HG03565 (cell line): ENCODE data around the gene CYP27A1.

Experiments used
- ATAC-seq: cut with Tn5 transposase; IDR thresholded peaks from one replicate; pipeline ENCODE4 v1.9.1; 2021; ENCODE audit warnings: mild to moderate bottlenecking, moderate library complexity; ENCODE audit not compliant: unreplicated experiment

The CYP27A1 gene

DNA sequence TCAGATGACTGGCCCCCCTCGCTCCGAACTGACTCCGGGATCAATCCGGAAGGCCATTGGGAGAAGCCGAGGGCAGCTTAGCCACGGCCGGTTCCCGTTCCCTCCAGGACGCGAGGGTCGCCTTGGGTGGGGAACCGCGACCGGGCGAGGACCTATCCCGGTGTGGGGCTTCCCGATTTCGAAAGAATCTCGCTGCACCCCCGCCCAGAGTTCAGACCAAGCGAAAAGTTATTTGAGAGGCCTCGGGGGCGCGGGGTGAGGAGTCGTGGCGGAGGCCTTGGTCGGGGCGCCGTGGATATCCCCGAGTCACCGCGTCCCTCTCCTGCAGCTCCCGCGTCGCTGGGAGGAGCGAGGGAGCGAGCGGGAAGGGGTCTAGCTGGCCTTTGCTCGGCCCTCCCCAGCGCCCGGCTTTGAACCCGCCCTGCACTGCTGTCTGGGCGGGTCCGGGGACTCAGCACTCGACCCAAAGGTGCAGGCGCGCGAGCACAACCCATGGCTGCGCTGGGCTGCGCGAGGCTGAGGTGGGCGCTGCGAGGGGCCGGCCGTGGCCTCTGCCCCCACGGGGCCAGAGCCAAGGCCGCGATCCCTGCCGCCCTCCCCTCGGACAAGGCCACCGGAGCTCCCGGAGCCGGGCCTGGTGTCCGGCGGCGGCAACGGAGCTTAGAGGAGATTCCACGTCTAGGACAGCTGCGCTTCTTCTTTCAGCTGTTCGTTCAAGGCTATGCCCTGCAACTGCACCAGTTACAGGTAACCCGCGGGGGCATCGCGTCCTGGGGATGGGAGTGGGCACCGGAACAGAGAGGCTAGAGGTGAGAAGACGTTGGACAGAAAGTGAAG, at the start of gene CYP27A1:
TSS of gene CYP27A1 (plus strand) at position 457 of the 837 bp plus-strand sequence. CDS start at position 493, 36 bp downstream.
- ATAC-seq, result no peak

DNA sequence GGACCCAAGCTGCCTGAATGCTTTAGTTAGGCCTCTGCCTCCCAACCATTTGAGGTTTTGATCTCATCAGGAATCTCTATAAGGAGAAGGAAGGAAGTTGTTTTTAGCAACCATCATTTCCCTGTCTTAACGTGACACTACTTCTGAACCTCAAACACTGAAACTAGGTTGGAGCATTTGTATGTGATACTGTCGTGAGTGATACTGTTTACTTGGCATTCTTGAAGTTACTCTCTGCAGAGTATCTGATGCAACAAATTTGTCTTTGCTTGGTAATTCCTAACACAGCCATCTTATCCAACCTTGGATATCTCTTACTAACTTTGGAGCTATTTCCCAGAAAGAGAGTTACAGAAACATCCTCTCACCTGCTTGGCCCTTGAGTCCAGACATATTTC, 49.2 kb upstream of the CYP27A1 start:
- no peak for ATAC-seq

DNA sequence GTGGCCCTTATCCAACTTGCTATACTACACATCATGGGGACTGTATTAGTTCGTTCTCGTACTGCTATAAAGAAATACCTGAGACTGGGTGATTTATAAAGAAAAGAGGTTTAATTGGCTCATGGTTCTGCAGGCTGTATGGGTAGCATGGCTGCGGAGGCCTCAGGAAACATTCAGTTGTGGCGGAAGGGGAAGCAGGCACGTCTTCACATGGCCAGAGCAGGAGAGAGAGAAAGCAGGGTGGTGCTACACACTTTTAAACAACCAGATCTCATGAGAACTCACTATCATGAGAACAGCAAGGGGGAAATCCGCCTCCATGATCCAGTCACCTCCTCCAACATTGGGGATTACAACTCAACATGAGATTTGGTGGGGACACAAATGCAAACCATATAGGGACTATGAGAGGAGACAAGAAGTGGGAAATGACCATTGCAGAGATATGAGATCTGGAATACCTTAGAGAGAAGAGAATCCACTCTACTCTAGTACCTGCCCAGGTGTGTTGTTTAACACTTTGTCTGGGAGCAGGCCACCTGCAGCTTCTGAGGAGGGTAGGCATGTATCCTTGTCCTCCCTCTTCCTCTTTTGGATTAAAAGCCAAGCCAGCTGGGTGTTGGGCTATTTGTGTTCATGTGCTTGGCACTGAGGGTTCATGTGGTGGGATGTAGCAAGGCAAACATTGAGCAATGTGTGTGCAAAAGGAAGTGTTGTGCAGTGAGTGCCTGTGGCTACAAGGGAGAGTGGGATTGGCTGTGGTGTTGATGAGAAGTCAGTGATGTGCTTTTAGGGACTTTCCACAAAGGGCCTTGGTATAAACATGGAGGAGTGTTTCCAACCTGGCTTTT, 48.6 kb upstream of the CYP27A1 start:
- ATAC-seq, result no peak

DNA sequence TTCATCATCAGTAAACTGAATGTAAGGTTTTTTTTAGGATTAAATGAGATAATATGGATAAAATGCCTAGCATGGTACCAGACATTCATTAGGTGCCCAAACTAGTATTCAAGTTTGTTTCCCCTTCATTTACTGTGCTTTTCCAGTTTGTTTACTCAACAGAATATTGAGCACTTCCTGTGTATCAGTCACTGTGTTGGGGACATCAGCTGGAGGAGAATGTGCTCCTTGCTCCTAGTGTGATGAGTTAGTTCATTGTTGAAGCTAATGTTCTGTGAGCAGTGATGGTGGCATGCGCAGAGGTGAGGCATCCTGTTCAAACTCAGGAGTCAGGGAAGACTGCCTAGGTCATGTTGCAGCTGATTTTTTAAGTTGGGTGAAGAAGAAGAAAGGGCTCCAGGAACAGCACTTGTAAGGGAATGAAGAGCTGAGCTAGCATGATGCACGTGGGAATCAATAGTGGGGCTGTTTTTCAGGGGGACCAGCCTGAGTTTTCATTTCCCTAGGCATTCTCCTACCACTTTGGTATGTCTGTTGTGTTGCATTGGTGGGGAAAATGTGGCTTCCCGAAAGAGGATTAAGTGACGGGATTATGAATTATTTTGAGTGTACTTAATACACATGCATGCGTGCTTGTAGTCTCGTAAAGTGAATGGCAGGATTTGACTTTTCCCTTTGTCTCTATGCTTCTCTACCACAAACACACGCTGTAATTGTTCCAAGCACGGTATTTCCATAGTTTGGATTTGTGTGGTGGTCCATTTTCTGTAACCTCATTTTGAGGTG, 47.6 kb upstream of the CYP27A1 start:
- ATAC-seq, result no peak

DNA sequence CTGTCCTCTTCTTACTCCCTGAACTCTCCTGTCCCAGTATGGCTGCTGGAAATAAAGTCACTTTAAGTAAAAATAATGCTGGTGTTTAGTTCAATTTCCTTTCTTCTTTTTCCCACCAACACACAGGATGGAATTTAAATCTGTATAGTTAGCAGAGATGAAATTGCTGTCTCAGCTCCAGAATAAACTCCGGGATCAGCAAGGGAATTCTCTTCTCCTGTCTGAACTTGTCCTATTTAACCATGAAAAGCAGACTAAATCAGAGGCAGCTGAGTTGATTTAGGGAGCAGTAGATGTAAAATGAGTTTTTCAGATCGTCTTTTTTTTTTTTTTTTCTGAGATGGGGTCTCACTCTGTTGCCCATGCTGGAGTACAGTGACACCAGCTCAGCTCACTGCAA, 45.4 kb upstream of the CYP27A1 start:
- ATAC-seq, result no peak

DNA sequence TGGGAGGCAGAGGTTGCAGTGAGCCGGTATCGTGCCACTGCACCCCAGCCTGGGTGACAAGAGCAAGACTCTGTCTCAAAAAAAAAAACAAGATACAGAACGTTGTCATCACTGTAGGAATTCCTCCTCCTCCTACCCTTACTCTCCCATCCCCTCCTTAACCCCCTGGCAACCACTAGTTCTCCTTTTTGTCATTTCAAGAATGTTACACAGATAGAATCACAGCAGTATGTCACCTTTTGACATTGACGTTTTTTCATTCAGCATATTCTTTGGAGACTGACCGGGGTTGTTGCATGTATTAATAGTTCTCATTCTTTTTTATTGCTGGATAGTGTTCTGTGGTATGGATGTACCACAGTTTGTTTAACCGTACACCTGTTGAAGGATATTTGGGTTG, 38.9 kb upstream of the CYP27A1 start:
- peak; percentile 70 for ATAC-seq

DNA sequence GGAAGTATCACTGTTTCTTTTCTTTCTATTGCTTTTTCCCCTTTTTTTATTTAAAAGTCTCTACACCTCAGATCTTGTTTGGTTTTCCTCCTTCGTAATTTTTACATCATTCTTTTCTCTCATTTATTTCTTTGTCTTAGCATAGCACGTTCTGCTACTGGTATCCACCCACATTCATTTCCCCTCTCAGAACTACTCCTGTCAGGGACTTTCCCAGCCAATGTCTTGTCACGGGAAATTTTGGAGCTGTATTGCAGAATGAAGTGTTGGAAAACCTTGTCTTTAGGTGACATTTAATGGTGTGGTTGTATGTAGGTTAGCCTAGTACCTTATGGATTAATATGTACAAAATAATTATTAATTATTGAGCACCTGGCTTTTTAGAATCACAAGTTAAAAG, 37.3 kb upstream of the CYP27A1 start:
- no peak for ATAC-seq

DNA sequence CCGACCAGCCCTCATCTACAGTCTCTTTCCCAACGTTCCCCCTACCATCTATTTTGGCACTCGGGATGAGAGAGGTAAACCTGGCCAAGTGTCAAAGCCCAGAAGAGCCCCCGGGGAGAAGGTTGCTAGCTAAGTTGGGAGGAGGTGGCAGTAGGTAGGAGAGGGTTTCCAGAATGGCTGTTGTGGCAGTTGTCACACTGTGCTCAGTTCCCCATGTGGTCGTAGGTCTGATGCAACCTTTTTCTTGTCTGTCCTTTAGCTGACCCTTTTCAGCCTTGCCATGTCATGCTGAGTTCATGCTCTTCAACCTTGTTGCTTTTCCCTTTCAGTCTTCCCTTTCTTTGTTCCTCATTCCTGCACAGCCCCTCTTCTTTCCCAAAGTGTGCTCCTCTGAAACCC, 36.8 kb upstream of the CYP27A1 start:
- no peak for ATAC-seq

DNA sequence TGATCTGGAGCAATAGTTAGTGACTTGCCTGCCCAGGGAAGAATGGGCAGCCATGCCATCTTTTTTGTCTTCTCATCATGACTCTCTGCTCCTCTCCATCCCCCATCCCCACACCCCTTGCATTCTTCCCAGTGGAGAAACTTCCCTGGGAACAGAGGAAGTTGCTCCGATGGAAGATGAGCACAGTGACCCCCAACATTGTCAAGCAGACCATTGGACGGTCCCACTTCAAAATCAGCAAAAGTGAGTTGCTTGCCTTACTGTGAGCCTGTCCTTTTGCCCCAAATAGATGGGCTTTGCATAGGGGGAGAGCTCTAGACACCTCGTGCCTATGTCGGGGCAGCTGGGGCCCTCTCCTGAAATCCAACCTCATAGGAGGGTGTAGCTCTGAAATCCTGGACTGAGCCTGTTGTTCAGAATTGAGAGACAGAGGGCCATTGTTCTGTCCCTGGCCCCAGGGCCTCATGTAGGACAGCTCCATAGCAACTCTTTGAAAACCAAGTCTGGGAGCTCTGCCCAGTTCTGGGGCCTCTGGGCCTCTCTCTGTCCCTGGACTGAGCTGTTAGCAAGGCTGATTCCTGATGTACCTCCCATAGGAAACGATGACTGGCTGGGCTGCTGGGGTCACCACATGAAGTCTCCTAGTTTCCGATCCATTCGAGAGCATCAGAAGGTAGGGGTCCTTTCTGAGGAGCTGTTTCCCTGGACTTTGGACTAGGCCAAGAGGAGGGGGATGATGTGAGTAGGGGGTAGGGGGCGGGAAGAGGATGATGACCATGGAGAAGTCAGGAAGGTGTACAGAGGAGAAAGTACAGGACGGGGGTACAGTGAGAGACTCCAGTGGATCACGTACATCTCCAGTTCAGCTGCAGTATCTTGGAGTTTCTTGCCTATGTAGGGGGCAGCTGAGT, 36.1 kb upstream of the CYP27A1 start:
- ATAC-seq, result no peak

DNA sequence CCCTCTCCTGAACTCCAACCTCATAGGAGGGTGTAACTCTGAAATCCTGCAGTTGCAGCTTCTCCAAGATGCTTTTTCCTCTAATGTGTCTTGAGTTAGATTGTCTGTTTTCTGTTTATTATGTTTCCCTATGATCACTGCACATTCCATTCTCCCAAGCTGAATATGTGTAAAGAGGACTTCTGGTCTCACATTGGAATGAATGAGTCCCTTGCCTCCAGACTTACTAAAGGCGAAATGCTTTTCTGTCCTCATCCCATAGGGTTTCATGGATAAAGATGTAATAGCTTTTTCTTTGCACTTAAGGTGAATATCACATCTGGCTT, 35.5 kb upstream of the CYP27A1 start:
- no peak for ATAC-seq

DNA sequence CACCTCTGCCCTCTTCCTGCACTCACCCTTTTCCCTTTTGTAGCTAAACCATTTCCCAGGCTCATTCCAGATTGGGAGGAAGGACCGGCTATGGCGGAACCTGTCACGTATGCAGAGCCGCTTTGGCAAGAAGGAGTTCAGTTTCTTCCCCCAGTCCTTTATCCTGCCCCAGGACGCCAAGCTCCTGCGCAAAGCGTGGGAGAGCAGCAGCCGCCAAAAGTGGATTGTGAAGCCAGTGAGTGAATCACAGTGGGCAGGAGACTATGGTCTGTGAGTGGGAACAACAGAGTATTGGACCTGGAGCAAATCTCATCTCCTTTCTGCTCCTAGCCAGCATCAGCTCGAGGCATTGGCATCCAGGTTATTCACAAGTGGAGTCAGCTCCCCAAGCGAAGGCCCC, 35.0 kb upstream of the CYP27A1 start:
- ATAC-seq, result no peak

DNA sequence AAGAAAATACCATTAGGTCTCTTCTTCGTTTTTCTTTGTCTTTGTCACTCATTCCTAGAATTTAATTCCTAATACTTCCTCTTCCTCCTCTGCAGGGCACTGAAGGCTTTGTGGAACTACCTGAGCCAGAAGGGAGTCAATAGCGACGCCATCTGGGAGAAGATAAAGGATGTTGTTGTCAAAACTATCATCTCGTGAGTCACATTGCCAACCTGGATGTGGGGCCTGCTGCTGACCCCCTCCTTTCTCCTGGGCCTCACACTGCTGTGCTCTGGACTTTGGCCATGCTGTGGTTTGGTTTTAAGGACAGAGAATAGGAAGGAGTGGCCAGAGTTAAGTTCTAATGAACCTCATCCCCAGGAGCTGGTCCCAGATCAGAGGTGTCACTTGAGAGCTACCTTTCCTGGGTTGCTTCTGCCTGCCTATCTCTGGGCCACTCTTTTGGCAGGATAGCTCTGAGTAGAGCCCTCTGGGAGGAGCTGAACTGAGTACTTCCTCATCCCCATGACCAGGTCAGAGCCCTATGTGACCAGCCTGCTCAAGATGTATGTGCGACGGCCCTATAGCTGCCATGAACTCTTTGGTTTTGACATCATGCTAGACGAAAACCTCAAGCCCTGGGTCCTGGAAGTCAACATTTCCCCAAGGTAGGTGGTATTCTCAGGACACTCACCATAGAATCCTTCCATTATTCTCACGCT, 33.1 kb upstream of the CYP27A1 start:
- no peak for ATAC-seq

DNA sequence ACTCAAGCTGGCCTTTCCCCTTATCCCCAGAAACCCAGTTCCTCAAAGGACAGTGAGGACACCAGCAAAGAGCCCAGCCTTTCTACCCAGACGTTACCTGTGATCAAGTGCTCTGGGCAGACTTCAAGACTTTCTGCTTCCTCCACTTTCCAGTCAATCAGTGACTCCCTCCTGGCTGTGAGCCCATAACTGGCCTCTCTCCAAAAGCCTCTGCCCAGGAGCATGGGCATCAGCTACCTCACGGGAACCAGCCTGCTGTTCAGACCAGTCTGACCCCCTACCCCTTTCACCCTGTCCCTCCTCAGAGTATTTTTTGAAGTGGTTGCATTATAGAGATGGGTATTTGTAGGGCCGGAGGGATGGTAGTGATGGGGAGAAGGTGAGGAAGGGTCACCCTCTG, 27.7 kb upstream of the CYP27A1 start:
- ATAC-seq, result no peak

DNA sequence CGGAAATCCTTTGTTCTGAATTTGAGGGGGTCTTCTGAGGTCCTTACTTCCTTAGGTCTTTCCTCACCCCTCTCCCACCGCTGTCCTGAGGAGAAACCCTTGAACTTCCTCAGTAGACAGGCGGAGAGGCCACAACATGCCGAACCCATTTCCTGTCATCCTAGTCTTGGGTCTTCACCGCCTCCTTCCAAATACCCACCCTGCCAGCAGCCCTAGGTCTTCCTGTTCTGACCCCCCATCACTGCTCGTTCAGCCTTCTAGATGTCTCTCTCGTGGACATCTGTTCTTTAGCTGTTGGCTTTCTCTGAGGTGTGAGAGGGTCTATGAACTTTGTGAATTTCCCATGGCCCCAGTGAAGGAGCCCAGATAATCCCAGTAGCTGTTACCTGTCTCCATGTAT, 27.2 kb upstream of the CYP27A1 start:
- no peak for ATAC-seq

DNA sequence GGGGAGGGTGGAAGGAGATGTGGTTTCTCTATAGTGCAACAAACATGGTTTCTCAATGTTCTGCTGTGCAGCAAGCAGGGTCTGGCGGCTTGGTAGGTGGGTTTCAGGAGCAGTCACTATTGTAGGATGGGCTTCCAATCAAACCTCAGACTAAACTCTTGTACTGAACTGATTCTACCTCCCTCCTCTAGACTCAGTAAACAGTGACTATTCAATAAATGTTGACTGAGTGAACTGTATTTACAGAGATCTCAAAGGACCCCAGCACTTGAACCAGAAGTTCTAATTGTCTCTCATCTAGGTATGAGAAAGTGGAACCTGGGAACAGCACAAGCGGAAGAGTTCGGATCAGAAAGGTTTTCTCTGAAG, 26.8 kb upstream of the CYP27A1 start:
- ATAC-seq, result no peak

DNA sequence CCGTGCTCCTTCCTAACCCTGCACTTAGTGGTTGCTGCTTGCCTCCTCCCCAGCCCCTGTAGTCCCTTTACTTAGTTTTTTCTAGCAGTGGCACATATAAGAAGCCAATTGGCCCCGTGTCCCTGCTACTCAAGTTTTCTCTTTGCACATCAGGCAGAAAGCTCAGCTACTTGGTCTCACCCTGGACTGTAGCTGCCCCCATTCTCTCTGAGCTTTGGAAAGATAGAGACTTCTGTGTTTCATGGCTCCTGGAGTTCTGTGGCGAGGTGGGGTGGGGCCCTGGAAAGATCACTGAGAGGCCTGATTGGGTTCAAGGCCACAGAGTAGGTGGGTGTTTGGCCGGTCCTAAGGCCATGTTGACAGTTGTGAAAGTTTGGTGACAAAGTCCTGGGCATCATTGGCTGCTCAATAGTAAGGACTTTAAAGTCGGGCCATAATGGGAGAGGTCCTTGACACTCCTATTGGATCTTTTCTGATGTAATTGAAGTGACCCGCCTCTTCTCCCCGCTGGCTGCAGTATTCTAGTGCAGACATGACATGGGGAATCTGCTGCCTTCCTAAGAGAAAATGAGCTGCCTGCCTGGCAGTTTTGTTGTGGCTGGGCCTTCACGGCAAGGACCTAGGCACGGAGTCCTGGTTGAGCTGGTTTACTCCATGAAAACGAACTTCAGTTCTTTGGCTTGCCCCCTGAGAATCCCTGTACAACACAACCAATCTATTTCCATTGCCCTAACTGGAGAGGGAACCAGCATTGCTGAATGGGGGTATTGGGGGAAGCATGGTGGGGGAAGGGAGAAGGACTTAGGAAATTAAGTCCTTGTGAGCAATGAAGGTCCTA, 26.2 kb upstream of the CYP27A1 start:
- ATAC-seq, result no peak

DNA sequence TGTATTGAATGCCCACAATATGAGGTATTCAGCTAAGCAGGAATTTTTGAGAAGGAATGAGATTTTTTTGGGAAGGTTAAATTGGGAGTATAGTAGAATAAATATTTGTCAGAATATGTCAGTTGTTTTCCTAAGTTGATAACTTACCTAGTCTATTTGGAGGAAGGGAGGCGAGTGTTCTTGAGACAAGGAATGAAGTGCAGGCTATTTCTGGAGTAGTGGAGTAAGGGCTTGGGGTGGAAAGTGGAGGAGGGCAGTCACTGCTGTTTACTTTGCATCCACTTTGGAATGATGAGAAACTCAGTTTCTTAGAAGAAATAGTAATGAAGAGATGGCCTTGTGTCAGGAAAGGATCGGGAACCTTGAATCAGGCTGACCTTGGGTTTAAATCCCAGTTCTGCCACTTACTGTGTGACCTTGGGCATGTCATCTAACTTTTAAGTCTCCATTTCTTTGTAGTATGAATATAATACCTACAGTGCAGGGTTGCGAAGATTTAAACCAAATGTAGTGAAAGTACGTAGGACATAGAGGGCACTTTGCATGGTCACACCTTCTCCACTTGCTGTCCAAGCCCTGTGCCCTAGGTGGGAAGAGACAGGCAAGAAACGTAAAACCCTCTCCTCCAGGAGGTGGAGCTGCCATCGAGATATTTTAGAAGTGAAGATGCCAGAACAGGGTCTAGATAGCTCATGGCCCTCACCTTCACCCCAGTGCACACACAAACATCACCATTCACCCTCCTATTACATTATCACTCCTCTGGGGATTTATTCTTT, 25.2 kb upstream of the CYP27A1 start:
- no peak for ATAC-seq

DNA sequence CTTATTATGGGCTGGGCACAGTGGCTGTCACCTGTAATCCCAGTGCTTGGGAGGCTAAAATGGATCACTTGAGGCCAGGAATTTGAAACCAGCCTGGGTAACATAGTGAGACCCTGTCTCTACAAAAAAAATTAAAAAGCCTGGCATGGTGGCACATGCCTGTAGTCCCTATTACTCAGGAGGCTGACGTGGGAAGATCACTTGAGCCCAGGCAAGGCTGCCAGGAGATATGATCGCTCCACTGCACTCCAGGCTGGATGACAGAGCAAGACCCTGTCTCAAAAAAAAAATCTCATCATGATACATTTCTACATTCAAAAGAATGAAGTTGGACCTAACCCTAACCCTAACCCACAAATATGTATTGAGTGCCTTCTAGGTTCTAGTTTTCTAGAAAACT, 20.2 kb upstream of the CYP27A1 start:
- no peak for ATAC-seq
